Kidney (tissue), 14 donors: Measurements from ENCODE around the gene SPEN. TPM values are rescaled to one million over a fixed set of nuclear protein-coding genes. Genes with fewer than 3 reads are reported as not detected.

Experiments used
- DNase-seq, 5 donors: peaks; one replicate each; pipeline ENCODE4 v3.0.0-alpha.2; 2013 to 2020
- FAIRE-seq: peaks from 2 replicates; lab custom pipeline; 2012; peaks lifted over from hg19 to GRCh38; lab: Jason Lieb, UNC
- H3K27ac ChIP-seq, 2 donors: one replicate each; pipeline ENCODE4 v1.7.0; 2013; ENCODE audit warnings: low read depth in 2 of 2, low read length in 2 of 2, inconsistent platforms in 1 of 2
- H3K27me3 ChIP-seq: one replicate; pipeline ENCODE4 v1.7.1; 2013; ENCODE audit warnings: low read length, inconsistent platforms; ENCODE audit not compliant: control insufficient read depth, insufficient read depth
- H3K36me3 ChIP-seq, 3 donors: one replicate each; pipeline versions ENCODE4 v1.7.0 to v1.7.1; 2013; ENCODE audit warnings: low read length in 3 of 3, control low read depth in 1 of 3, inconsistent platforms in 1 of 3; ENCODE audit not compliant: insufficient read depth in 3 of 3, control insufficient read depth in 2 of 3
- H3K4me1 ChIP-seq, 3 donors: one replicate each; pipeline versions ENCODE4 v1.7.0 to v1.7.1; 2013; ENCODE audit warnings: low read length in 3 of 3, inconsistent platforms in 1 of 3, low read depth in 1 of 3; ENCODE audit not compliant: control insufficient read depth in 2 of 3, insufficient read depth in 2 of 3
- H3K4me3 ChIP-seq, 3 donors: one replicate each; pipeline versions ENCODE4 v1.7.0 to v1.8.1; 2013; ENCODE audit warnings: low read length in 3 of 3, control low read depth in 1 of 3, inconsistent platforms in 1 of 3
- H3K9ac ChIP-seq, 3 donors: one replicate each; pipeline versions ENCODE4 v1.7.0 to v1.7.1; 2013; ENCODE audit warnings: low read length in 3 of 3, control low read depth in 1 of 3, inconsistent platforms in 1 of 3
- H3K9me3 ChIP-seq, 3 donors: one replicate each; pipeline versions ENCODE4 v1.7.0 to v1.7.1; 2013; ENCODE audit warnings: low read length in 3 of 3, control low read depth in 1 of 3, inconsistent platforms in 1 of 3; ENCODE audit not compliant: control insufficient read depth in 2 of 3, insufficient read depth in 1 of 3
- intact Hi-C: fragments of 100-400 bp; cut with DNase I; formaldehyde crosslinking; loops from one replicate; pipeline ENCODE4 v1.11.1; 2022
- polyA plus RNA-seq: library from polyadenylated mRNA; stranded (reverse); fragments of 350-450 nt; fragmentation: Illumina TruSeq; extraction: RNeasy Lipid Tissue Mini Kit (QIAGEN cat#74804); gene quantifications from one replicate; pipeline ENCODE4 v1.2.3, GENCODE V29; 2014; ENCODE audit warnings: low read depth, low replicate concordance; ENCODE audit not compliant: insufficient read depth
- total RNA-seq: library from RNA; stranded (reverse); fragmentation: NEBNext Ultra II Directional; extraction: Animal tissue kit (Norgen Biotek cat#: 25700); gene quantifications from one replicate; pipeline ENCODE4 v1.2.1, GENCODE V29; 2021
- TF ChIP-seq, protein P1 (sequence below): IDR thresholded peaks from 3 replicates; pipeline ENCODE4 v1.5.1; 2012; ENCODE audit warnings: mild to moderate bottlenecking, moderate library complexity, borderline replicate concordance; ENCODE audit not compliant: insufficient read depth; ENCODE audit errors: extremely low read depth
- donor health status: control.
- donor health status: control.
- donor health status: control.
- donor health status: control.
- donor health status: control.
- donor health status: DM: yes; HTN: yes; CAD: no.
- donor health status: Normal renal cell carcinoma (clear cell type).

SPEN gene
- total and polyA plus RNA-seq, 2 donors from 2014 or later, result 9.4 to 70.7 TPM

- no peaks in the 10 kb centered on the region for H3K9me3 ChIP-seq
- H3K27ac ChIP-seq, result no peak overlapping the region
- H3K4me1 ChIP-seq, result peaks cover 6 to 16% (median 6%) of the 10 kb centered on the region in 3 donors
- no peak overlapping the region for H3K4me3 ChIP-seq
- FAIRE-seq, result no peak
- no peaks in the 10 kb centered on the region for H3K36me3 ChIP-seq
- peak in 1 of 5 donors; percentile 29 for DNase-seq
- TF ChIP-seq, protein P1, sequence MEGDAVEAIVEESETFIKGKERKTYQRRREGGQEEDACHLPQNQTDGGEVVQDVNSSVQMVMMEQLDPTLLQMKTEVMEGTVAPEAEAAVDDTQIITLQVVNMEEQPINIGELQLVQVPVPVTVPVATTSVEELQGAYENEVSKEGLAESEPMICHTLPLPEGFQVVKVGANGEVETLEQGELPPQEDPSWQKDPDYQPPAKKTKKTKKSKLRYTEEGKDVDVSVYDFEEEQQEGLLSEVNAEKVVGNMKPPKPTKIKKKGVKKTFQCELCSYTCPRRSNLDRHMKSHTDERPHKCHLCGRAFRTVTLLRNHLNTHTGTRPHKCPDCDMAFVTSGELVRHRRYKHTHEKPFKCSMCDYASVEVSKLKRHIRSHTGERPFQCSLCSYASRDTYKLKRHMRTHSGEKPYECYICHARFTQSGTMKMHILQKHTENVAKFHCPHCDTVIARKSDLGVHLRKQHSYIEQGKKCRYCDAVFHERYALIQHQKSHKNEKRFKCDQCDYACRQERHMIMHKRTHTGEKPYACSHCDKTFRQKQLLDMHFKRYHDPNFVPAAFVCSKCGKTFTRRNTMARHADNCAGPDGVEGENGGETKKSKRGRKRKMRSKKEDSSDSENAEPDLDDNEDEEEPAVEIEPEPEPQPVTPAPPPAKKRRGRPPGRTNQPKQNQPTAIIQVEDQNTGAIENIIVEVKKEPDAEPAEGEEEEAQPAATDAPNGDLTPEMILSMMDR, result no peak
- H3K27me3 ChIP-seq, result no peaks in the 10 kb centered on the region
- intact Hi-C loops, result no loop called here
- H3K9ac ChIP-seq, result peak overlapping the region in 1 of 3 donors; percentile 40
These were observed 3.9 kb downstream of the SPEN start for GRCh38 chr1:15851210-15852035.

DNA sequence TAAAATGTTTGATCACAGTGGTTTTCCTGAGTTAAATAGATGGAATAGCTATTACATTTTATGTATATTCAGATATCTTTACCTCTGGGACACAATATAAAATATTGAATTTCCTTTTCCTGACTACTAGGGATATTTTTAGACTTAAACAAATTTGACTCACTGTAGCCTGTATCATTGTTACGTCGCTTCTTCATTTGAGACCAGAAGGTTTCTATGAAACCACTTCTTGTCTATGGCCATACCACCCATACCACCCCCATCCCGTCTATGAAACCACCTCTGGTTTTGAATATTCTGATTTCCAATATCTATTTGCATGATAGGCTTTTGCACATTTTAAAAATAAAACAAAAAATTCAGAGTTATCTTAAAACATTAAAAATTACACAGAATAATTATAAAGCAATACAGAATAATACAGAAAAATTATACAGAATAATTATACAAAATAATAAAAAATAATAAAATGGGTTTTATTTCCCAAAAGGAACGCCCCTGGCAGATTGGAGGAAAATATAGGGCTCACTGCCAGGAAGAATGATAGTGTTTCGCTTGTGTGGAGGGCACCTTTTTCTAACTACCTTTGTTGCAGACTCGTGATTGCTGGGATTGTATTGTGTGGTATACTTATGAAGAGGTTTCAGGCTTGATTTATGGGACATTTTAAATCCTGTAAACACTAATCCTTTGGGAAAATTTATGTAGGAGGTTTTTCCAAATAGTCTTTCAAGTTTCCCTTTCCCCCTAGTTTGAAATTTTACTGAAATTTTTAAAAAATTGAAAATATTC, 4.7 kb downstream of the SPEN start:
- FAIRE-seq (no peak), DNase-seq (no peak)
- no peak overlapping the region for H3K27ac ChIP-seq
- no peak overlapping the region for H3K4me3 ChIP-seq
- TF ChIP-seq, protein P1, result no peak
- H3K27me3 ChIP-seq, result no peaks in the 10 kb centered on the region
- H3K4me1 ChIP-seq, result peaks cover 6 to 16% (median 6%) of the 10 kb centered on the region in 3 donors
- no peak overlapping the region for H3K9ac ChIP-seq
- intact Hi-C loops, result no loop called here
- no peaks in the 10 kb centered on the region for H3K9me3 ChIP-seq
- H3K36me3 ChIP-seq, result no peaks in the 10 kb centered on the region

DNA sequence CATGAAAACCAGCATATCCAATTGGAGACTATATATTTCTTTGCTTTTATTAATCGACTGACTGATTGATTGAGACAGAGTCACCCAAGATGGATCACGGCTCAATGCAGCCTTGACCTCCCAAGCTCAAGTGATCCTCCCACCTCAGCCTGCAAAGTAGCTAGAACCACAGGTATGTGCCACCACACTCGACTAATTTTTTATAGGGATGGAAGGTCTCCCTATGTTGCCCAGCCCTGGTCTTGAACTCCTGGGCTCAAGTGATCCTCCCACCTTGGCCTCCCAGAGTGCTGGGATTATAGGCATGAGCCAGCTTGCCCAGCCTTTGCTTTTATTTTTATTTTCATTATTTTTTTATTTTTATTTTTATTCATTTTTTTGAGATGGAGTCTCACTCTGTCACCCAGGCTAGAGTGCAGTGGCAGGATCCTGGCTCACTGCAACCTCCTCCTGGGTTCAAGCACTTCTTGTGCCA, 5.4 kb downstream of the SPEN start:
- no peak for FAIRE-seq
- no peak overlapping the region for H3K9ac ChIP-seq
- H3K36me3 ChIP-seq, result no peaks in the 10 kb centered on the region
- intact Hi-C loops, result no loop called here
- no peak overlapping the region for H3K4me3 ChIP-seq
- DNase-seq, result peak in 1 of 5 donors; percentile 19
- H3K9me3 ChIP-seq, result no peaks in the 10 kb centered on the region
- peaks cover 6 to 16% (median 6%) of the 10 kb centered on the region in 3 donors for H3K4me1 ChIP-seq
- TF ChIP-seq, protein P1, result no peak
- H3K27ac ChIP-seq, result no peak overlapping the region
- H3K27me3 ChIP-seq, result no peaks in the 10 kb centered on the region
